ENCODE measurements around the gene GRK5.

GRK5 gene

DNA sequence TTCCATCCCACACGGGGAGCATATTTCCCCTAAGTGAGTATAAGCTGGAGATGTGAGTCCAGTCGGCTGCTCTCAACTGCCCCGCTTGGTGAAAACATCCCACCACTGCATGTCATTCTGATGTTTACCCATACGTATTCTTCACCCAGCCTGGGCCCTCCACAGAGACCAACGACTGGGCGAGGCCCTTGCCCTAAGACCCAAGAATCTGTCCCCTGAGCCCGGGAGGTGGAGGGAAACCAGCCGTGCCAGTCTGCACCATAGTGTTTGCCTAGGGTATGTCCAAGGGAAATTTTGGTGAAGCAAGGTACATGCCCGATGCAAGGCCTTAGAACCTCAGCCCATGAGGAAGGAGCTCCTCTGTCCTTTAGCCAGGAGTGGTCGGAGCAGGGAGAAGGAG lies 267.2 kb downstream of the GRK5 start:
- TF ChIP-seq, protein P1, sequence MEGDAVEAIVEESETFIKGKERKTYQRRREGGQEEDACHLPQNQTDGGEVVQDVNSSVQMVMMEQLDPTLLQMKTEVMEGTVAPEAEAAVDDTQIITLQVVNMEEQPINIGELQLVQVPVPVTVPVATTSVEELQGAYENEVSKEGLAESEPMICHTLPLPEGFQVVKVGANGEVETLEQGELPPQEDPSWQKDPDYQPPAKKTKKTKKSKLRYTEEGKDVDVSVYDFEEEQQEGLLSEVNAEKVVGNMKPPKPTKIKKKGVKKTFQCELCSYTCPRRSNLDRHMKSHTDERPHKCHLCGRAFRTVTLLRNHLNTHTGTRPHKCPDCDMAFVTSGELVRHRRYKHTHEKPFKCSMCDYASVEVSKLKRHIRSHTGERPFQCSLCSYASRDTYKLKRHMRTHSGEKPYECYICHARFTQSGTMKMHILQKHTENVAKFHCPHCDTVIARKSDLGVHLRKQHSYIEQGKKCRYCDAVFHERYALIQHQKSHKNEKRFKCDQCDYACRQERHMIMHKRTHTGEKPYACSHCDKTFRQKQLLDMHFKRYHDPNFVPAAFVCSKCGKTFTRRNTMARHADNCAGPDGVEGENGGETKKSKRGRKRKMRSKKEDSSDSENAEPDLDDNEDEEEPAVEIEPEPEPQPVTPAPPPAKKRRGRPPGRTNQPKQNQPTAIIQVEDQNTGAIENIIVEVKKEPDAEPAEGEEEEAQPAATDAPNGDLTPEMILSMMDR (IDR thresholded peaks at IDR 0.05; ENCODE audit: low read depth, low read length), result no peak
- no peak overlapping the region for H3K4me3 ChIP-seq (ENCODE audit: low read depth, low read length)

- no peak overlapping the region for H3K4me3 ChIP-seq (ENCODE audit: low read depth, low read length)
- TF ChIP-seq, protein P1 (IDR thresholded peaks at IDR 0.05; ENCODE audit: low read depth, low read length), result no peak
These were observed 270.1 kb downstream of the GRK5 start for GRCh38 chr10:119477444-119477843.

- H3K4me3 ChIP-seq (ENCODE audit: low read depth, low read length), result no peak overlapping the region
- TF ChIP-seq, protein P1 (IDR thresholded peaks at IDR 0.05; ENCODE audit: low read depth, low read length), result no peak
These were observed 270.9 kb downstream of the GRK5 start for GRCh38 chr10:119478111-119478802.

DNA sequence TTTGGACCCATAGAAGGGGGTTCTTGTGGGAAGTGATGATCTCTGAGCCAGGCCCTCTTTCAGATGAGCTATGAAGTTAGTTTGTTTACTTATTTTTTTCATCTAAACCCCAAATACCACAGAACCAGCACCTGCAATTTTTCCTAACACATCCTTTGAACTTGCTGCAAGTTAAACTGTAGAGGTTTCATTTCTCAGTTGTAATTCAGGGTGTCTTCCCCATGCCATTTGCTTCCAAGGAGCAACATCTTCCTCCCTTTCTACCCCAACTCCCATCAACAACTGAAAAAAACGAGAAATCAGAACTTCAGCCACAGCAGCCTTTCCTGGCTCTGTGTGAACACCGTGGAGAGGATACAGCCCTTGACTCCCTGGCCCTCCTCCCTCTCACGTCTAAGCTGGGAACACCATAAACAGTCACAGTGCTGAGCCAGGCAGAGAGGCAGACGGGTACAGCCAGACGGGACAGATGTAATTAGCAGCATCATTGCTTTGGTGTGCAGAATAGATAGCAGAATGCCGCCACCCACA lies 271.5 kb downstream of the GRK5 start:
- TF ChIP-seq, protein P1 (IDR thresholded peaks at IDR 0.05; ENCODE audit: low read depth, low read length), result no peak
- no peak overlapping the region for H3K4me3 ChIP-seq (ENCODE audit: low read depth, low read length)

GRCh38 chr10:119479532-119479931 lies 272.2 kb downstream of the GRK5 start:
- TF ChIP-seq, protein P1 (IDR thresholded peaks at IDR 0.05; ENCODE audit: low read depth, low read length), result no peak
- no peak overlapping the region for H3K4me3 ChIP-seq (ENCODE audit: low read depth, low read length)

- TF ChIP-seq, protein P1 (IDR thresholded peaks at IDR 0.05; ENCODE audit: low read depth, low read length), result no peak
- no peak overlapping the region for H3K4me3 ChIP-seq (ENCODE audit: low read depth, low read length)
These were observed 273.3 kb downstream of the GRK5 start for GRCh38 chr10:119480667-119481066.

- TF ChIP-seq, protein P1 (IDR thresholded peaks at IDR 0.05; ENCODE audit: low read depth, low read length), result no peak
- no peak overlapping the region for H3K4me3 ChIP-seq (ENCODE audit: low read depth, low read length)
These were observed 274.5 kb downstream of the GRK5 start for GRCh38 chr10:119481781-119482426.

All from WI38 (cell line).